Natural killer cell (primary cell): ENCODE data around the gene WBP2. TPM values are rescaled to one million over a fixed set of nuclear protein-coding genes. Genes with fewer than 3 reads are reported as not detected.
A peak's percentile ranks its signal among the peaks of the same experiment; 100 is the strongest.

Experiments used
- ATAC-seq, 3 donors: fragments of 150-1000 bp in 2 of 3; fragments of 200-7000 bp in 1 of 3; cut with Tn5 transposase; 1 replicate in 1 of 3; 2 replicates in 2 of 3; pipeline ENCODE4 v1.10.0; 2021; ENCODE audit warnings: mild to moderate bottlenecking in 2 of 3, moderate library complexity in 2 of 3
- DNase-seq, 2 donors: peaks; one replicate each; pipeline versions ENCODE4 v3.0.0 to v3.0.0-alpha.2; 2013 to 2021; ENCODE audit warnings: mixed read lengths in 1 of 2
- H3K27ac ChIP-seq: one replicate; pipeline ENCODE4 v1.5.1; 2013; ENCODE audit warnings: mild to moderate bottlenecking, low read length
- H3K27me3 ChIP-seq: one replicate; pipeline ENCODE4 v1.6.1; 2013; ENCODE audit warnings: low read length; ENCODE audit not compliant: control insufficient read depth, insufficient read depth
- H3K36me3 ChIP-seq: one replicate; pipeline ENCODE4 v1.6.1; 2013; ENCODE audit warnings: low read length; ENCODE audit not compliant: control insufficient read depth, insufficient read depth
- H3K4me1 ChIP-seq: one replicate; pipeline ENCODE4 v1.6.1; 2013; ENCODE audit warnings: low read length; ENCODE audit not compliant: control insufficient read depth, insufficient read depth
- H3K4me3 ChIP-seq: one replicate; pipeline ENCODE4 v1.5.1; 2013; ENCODE audit warnings: low read length
- H3K9me3 ChIP-seq: one replicate; pipeline ENCODE4 v1.6.1; 2013; ENCODE audit warnings: low read length; ENCODE audit not compliant: control insufficient read depth, insufficient read depth
- H3K27ac Mint-ChIP-seq, 2 donors: one replicate each; pipeline ENCODE4 v1.8.0; 2022; ENCODE audit warnings: mild to moderate bottlenecking in 2 of 2, mixed read lengths in 2 of 2, moderate library complexity in 1 of 2
- H3K27me3 Mint-ChIP-seq, 2 donors: one replicate each; pipeline ENCODE4 v1.8.0; 2022; ENCODE audit warnings: low read depth in 2 of 2, mixed read lengths in 2 of 2
- H3K36me3 Mint-ChIP-seq: one replicate; pipeline ENCODE4 v1.8.0; 2022; ENCODE audit warnings: mixed read lengths
- H3K4me1 Mint-ChIP-seq, 2 donors: one replicate each; pipeline ENCODE4 v1.8.0; 2022; ENCODE audit warnings: mixed read lengths in 2 of 2
- H3K4me3 Mint-ChIP-seq: one replicate; pipeline ENCODE4 v1.8.0; 2022; ENCODE audit warnings: mild to moderate bottlenecking, moderate library complexity, mixed read lengths
- H3K9me3 Mint-ChIP-seq, 2 donors: one replicate each; pipeline ENCODE4 v1.8.0; 2022; ENCODE audit warnings: mixed read lengths in 2 of 2
- CTCF ChIP-seq: fragments of 200-600 bp; IDR thresholded peaks from one replicate; pipeline ENCODE4 v1.8.0; 2022; ENCODE audit warnings: antibody characterized with exemption
- WGBS: methylation state at CpG from one replicate; pipeline ENCODE4 v1.1.7; 2013; ENCODE audit warnings: missing lambda C conversion rate; ENCODE audit not compliant: insufficient coverage; 5-methylcytosine and 5-hydroxymethylcytosine counted together
- intact Hi-C: fragments of 100-400 bp; cut with micrococcal nuclease; formaldehyde crosslinking; loops from one replicate; pipeline ENCODE4 v1.14.2; 2022
- total RNA-seq, 4 donors: library from RNA; stranded (reverse); fragments of 120-200 nt in 1 of 4; gene quantifications; one replicate each; pipeline versions ENCODE4 v1.2.3 to v1.2.4, GENCODE V29; 2013 to 2022

WBP2 gene
- total RNA-seq: 100 to 1,000 TPM in 1 of 3 donors, 10 to 100 TPM in 2; 81.1 to 106 (median 95.2) TPM
- total RNA-seq (2013): 33.8 TPM

- ATAC-seq (peak; percentile 91 to 98 (median 91)), DNase-seq (peak; percentile 92 to 100)
- Histone ChIP-seq H3K36me3 (peaks cover 11% of the 10 kb centered on the region), H3K27me3 (no peaks in the 10 kb centered on the region), H3K4me1 (peaks cover 43% of the 10 kb centered on the region), H3K27ac (peak within 1 kb of the TSS; percentile 96), H3K9me3 (no peaks in the 10 kb centered on the region), H3K4me3 (peak within 1 kb of the TSS; percentile 96)
- under 1% methylated on average over 57 of the region's 58 CpGs for WGBS
- peak; percentile 24 for TF ChIP-seq CTCF
- Mint-ChIP-seq H3K27ac (no peak within 1 kb of the TSS), H3K36me3 (no peaks in the 10 kb centered on the region), H3K4me3 (no peak within 1 kb of the TSS), H3K4me1 (peaks cover 7 to 27% of the 10 kb centered on the region in 2 donors), H3K27me3 (no peaks in the 10 kb centered on the region), H3K9me3 (no peaks in the 10 kb centered on the region)
- intact Hi-C loops: loop anchor here (1.0 to 2.0 kb wide), 5 partner anchors 9 to 566 kb away; partner anchors contain the start of genes MRPL38, SLC25A19 and UNK
Measured at GRCh38 chr17:75855310-75856061, at the start of gene WBP2. Gene WBP2 (minus strand): TSS chr17:75855335. CDS start chr17:75855297, 38 bp downstream.

- H3K36me3 Mint-ChIP-seq: no peaks in the 10 kb centered on the region
- Histone ChIP-seq H3K4me3 (no peak overlapping the region), H3K36me3 (peaks cover 39% of the 10 kb centered on the region), H3K27ac (no peak overlapping the region), H3K4me1 (peaks cover 18% of the 10 kb centered on the region), H3K27me3 (no peaks in the 10 kb centered on the region), H3K9me3 (no peaks in the 10 kb centered on the region)
- WGBS: 98% methylated on average over 6 of the region's 6 CpGs
- H3K4me1 Mint-ChIP-seq: peaks cover 0 to 14% of the 10 kb centered on the region in 2 donors
- intact Hi-C loops: no loop called here
- no peaks in the 10 kb centered on the region for H3K27me3 Mint-ChIP-seq
- H3K9me3 Mint-ChIP-seq: no peaks in the 10 kb centered on the region
- H3K27ac Mint-ChIP-seq: no peak overlapping the region
- ATAC-seq (no peak), DNase-seq (no peak)
- TF ChIP-seq CTCF: no peak
- H3K4me3 Mint-ChIP-seq: no peak overlapping the region
Measured at GRCh38 chr17:75902406-75902805, 47.3 kb upstream of the WBP2 start.

- H3K4me1 Mint-ChIP-seq: peaks cover 0 to 14% of the 10 kb centered on the region in 2 donors
- Histone ChIP-seq H3K27me3 (no peaks in the 10 kb centered on the region), H3K9me3 (no peaks in the 10 kb centered on the region), H3K4me1 (peaks cover 22% of the 10 kb centered on the region), H3K27ac (no peak overlapping the region), H3K36me3 (peaks cover 39% of the 10 kb centered on the region), H3K4me3 (no peak overlapping the region)
- H3K4me3 Mint-ChIP-seq: no peak overlapping the region
- no peaks in the 10 kb centered on the region for H3K9me3 Mint-ChIP-seq
- WGBS: 98% methylated on average over 18 of the region's 18 CpGs
- intact Hi-C loops: no loop called here
- TF ChIP-seq CTCF: no peak
- no peak for DNase-seq
- H3K27me3 Mint-ChIP-seq: no peaks in the 10 kb centered on the region
- H3K36me3 Mint-ChIP-seq: no peaks in the 10 kb centered on the region
- ATAC-seq: no peak
- H3K27ac Mint-ChIP-seq: no peak overlapping the region
Measured at GRCh38 chr17:75901727-75902126, 46.6 kb upstream of the WBP2 start.
